Astrocyte (in vitro differentiated cells and primary cell): ENCODE results near the gene C19orf38. TPM values are rescaled to one million over a fixed set of nuclear protein-coding genes. Genes with fewer than 3 reads are reported as not detected.

Experiments used
- DNase-seq: peaks from one replicate; pipeline ENCODE4 v3.0.0-alpha.2; 2010; ENCODE audit warnings: low read depth
- FAIRE-seq: peaks from 2 replicates; lab custom pipeline; 2011; peaks lifted over from hg19 to GRCh38; lab: Jason Lieb, UNC
- H2AFZ ChIP-seq: 2 replicates; pipeline ENCODE4 v1.6.0; 2012; ENCODE audit warnings: low read depth, low read length, inconsistent platforms
- H3K27ac ChIP-seq: 2 replicates; pipeline ENCODE4 v1.5.1; 2011; ENCODE audit warnings: low read depth, low read length, inconsistent platforms
- H3K27me3 ChIP-seq: 2 replicates; pipeline ENCODE4 v1.6.0; 2011; ENCODE audit warnings: low read length, inconsistent platforms; ENCODE audit not compliant: insufficient read depth
- H3K36me3 ChIP-seq: 2 replicates; pipeline ENCODE4 v1.5.1; 2011; ENCODE audit warnings: low read length, inconsistent platforms; ENCODE audit not compliant: insufficient read depth
- H3K4me1 ChIP-seq: 2 replicates; pipeline ENCODE4 v1.5.1; 2011; ENCODE audit warnings: low read length, inconsistent platforms; ENCODE audit not compliant: insufficient read depth
- H3K4me2 ChIP-seq: 2 replicates; pipeline ENCODE4 v1.6.0; 2012; ENCODE audit warnings: low read length, inconsistent platforms
- H3K4me3 ChIP-seq: 2 replicates; pipeline ENCODE4 v1.5.1; 2011; ENCODE audit warnings: low read depth, mild to moderate bottlenecking, low read length, inconsistent platforms; ENCODE audit not compliant: insufficient read depth
- H3K79me2 ChIP-seq: 2 replicates; pipeline ENCODE4 v1.6.0; 2012; ENCODE audit warnings: mild to moderate bottlenecking, low read length, inconsistent platforms; ENCODE audit not compliant: insufficient read depth
- H3K9ac ChIP-seq: 2 replicates; pipeline ENCODE4 v1.6.0; 2012; ENCODE audit warnings: mild to moderate bottlenecking, low read length, inconsistent platforms
- H3K9me3 ChIP-seq: 2 replicates; pipeline ENCODE4 v1.5.1; 2012; ENCODE audit warnings: low read depth, mild to moderate bottlenecking, low read length, inconsistent platforms; ENCODE audit not compliant: insufficient read depth
- H4K20me1 ChIP-seq: 2 replicates; pipeline ENCODE4 v1.6.0; 2012; ENCODE audit warnings: low read length, inconsistent platforms; ENCODE audit not compliant: insufficient read depth
- H3K27ac Mint-ChIP-seq: one replicate; pipeline ENCODE4 v1.8.0; 2021; ENCODE audit warnings: mild to moderate bottlenecking, mixed read lengths; ENCODE audit not compliant: unreplicated experiment
- H3K27me3 Mint-ChIP-seq: one replicate; pipeline ENCODE4 v1.8.0; 2021; ENCODE audit warnings: low read depth, mixed read lengths; ENCODE audit not compliant: unreplicated experiment
- H3K36me3 Mint-ChIP-seq: one replicate; pipeline ENCODE4 v1.8.0; 2021; ENCODE audit warnings: low read depth, mixed read lengths; ENCODE audit not compliant: unreplicated experiment
- H3K4me1 Mint-ChIP-seq: one replicate; pipeline ENCODE4 v1.8.0; 2021; ENCODE audit warnings: low read depth, mixed read lengths; ENCODE audit not compliant: unreplicated experiment
- H3K4me3 Mint-ChIP-seq: one replicate; pipeline ENCODE4 v1.8.0; 2021; ENCODE audit warnings: mild to moderate bottlenecking, moderate library complexity, mixed read lengths; ENCODE audit not compliant: unreplicated experiment
- H3K9me3 Mint-ChIP-seq: one replicate; pipeline ENCODE4 v1.8.0; 2021; ENCODE audit warnings: mild to moderate bottlenecking, mixed read lengths; ENCODE audit not compliant: unreplicated experiment
- EZH2 ChIP-seq: IDR thresholded peaks from 2 replicates; pipeline ENCODE4 v1.6.1; 2012; ENCODE audit warnings: mild to moderate bottlenecking, low read length, inconsistent platforms; ENCODE audit not compliant: insufficient read depth
- total RNA-seq: library from RNA; stranded (reverse); gene quantifications from 2 replicates; pipeline ENCODE4 v1.2.1, GENCODE V29; 2021
- TF ChIP-seq, protein P1 (sequence below): IDR thresholded peaks from 2 replicates; pipeline ENCODE4 v1.5.1; 2011; ENCODE audit warnings: low read depth, mild to moderate bottlenecking, inconsistent platforms, low read length, moderate library complexity; ENCODE audit not compliant: insufficient read depth

Gene C19orf38
- total RNA-seq, 1 donor from 2014 or later = 0.23 TPM

DNA sequence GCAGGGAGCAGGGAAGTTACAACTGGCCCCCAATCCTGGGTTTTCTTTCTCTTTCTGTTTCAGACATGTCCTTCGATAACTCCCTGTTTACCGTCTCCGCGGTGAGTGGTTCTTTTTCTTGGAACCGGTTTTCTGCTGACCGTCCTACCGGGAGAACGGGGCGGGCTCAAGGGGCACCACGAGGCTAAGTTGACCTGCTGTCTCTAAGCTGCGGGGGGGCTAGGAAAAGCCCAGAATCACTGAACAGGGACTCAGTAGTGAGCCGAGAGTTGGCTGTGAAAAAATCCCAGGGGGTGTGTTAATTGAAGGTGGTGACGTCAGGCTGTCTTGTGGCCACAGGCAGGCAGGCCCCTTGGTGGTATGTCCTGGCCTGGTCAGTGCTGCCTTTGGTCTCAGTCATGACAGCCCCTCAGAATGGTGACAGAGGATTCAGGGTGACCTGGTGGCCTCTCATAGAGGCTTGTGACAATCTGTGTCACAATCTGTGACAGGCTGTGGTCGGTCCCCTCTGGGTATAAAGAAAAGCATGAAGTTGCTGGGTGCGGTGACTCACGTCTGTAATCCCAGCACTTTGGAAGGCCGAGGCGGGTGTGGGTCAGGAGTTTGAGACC is 15.0 kb downstream of the C19orf38 start:
- H3K4me1 Mint-ChIP-seq = peaks cover 6% of the 10 kb centered on the region
- peaks cover 1% of the 10 kb centered on the region for H3K36me3 Mint-ChIP-seq
- no peaks in the 10 kb centered on the region for H3K9me3 Mint-ChIP-seq
- no peaks in the 10 kb centered on the region for H3K9me3 ChIP-seq
- TF ChIP-seq, protein P1, sequence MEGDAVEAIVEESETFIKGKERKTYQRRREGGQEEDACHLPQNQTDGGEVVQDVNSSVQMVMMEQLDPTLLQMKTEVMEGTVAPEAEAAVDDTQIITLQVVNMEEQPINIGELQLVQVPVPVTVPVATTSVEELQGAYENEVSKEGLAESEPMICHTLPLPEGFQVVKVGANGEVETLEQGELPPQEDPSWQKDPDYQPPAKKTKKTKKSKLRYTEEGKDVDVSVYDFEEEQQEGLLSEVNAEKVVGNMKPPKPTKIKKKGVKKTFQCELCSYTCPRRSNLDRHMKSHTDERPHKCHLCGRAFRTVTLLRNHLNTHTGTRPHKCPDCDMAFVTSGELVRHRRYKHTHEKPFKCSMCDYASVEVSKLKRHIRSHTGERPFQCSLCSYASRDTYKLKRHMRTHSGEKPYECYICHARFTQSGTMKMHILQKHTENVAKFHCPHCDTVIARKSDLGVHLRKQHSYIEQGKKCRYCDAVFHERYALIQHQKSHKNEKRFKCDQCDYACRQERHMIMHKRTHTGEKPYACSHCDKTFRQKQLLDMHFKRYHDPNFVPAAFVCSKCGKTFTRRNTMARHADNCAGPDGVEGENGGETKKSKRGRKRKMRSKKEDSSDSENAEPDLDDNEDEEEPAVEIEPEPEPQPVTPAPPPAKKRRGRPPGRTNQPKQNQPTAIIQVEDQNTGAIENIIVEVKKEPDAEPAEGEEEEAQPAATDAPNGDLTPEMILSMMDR = no peak
- no peak for TF ChIP-seq EZH2
- peak; percentile 36 for DNase-seq
- H4K20me1 ChIP-seq = no peaks in the 10 kb centered on the region
- no peak overlapping the region for H3K27ac ChIP-seq
- H3K4me3 ChIP-seq = no peak overlapping the region
- no peaks in the 10 kb centered on the region for H3K27me3 Mint-ChIP-seq
- H3K4me2 ChIP-seq = peak overlapping the region; percentile 63
- H2AFZ ChIP-seq = peak overlapping the region; percentile 58
- no peaks in the 10 kb centered on the region for H3K4me1 ChIP-seq
- no peaks in the 10 kb centered on the region for H3K79me2 ChIP-seq
- no peaks in the 10 kb centered on the region for H3K27me3 ChIP-seq
- FAIRE-seq = no peak
- peak overlapping the region; percentile 70 for H3K27ac Mint-ChIP-seq
- H3K36me3 ChIP-seq = no peaks in the 10 kb centered on the region
- peak overlapping the region; percentile 33 for H3K9ac ChIP-seq
- H3K4me3 Mint-ChIP-seq = peak overlapping the region; percentile 46

DNA sequence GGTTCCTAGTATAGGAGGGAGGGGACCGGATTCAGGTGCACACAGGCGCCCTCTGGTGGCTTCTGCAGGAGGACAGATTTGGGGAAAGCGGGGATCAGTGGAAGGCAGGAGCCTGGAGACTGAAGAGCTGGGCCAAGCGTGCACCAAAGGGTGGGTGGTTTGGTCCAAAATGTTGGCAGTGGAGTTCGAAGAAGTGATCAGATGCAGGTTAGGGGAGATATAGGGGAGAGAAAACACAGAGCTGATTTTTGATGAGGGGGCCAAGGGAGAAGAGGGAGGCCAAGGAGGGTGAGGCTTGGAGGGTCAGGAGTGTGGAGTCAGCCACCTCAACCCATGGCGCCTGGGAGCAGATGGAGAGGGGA is 16.3 kb downstream of the C19orf38 start:
- no peaks in the 10 kb centered on the region for H3K9me3 ChIP-seq
- DNase-seq (peak; percentile 32), FAIRE-seq (no peak)
- H3K9me3 Mint-ChIP-seq = no peaks in the 10 kb centered on the region
- H3K27ac Mint-ChIP-seq = peak overlapping the region; percentile 45
- H3K4me1 ChIP-seq = no peaks in the 10 kb centered on the region
- no peaks in the 10 kb centered on the region for H4K20me1 ChIP-seq
- H3K4me3 ChIP-seq = no peak overlapping the region
- no peaks in the 10 kb centered on the region for H3K36me3 ChIP-seq
- no peaks in the 10 kb centered on the region for H3K79me2 ChIP-seq
- H3K9ac ChIP-seq = peak overlapping the region; percentile 33
- peak overlapping the region; percentile 68 for H2AFZ ChIP-seq
- TF ChIP-seq, protein P1 = peak; percentile 85
- no peak for TF ChIP-seq EZH2
- peaks cover 6% of the 10 kb centered on the region for H3K4me1 Mint-ChIP-seq
- no peaks in the 10 kb centered on the region for H3K27me3 Mint-ChIP-seq
- H3K27ac ChIP-seq = no peak overlapping the region
- H3K4me2 ChIP-seq = peak overlapping the region; percentile 68
- peaks cover 2% of the 10 kb centered on the region for H3K36me3 Mint-ChIP-seq
- peak overlapping the region; percentile 35 for H3K4me3 Mint-ChIP-seq
- no peaks in the 10 kb centered on the region for H3K27me3 ChIP-seq

DNA sequence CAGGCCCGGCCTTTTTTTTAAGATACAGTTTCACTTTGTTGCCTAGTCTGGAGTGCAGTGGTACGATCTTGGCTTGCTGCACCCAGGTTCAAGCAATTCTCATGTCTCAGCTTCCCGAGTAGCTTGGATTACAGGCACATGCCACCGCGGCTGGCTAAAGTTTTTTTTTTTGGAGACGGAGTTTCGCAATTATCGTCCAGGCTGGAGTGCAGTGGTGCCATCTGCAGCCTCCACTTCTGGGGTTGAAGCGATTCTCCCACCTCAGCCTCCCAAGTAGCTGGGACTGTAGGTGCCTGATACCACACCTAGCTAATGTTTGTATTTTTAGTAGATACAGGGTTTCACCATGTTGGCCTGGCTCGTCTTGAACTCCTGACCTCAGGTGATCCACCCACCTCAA is 18.3 kb downstream of the C19orf38 start:
- peaks cover 6% of the 10 kb centered on the region for H3K4me1 Mint-ChIP-seq

More for the DNA sequence above, 18.3 kb downstream of the C19orf38 start:
- Histone ChIP-seq H3K27me3 (no peaks in the 10 kb centered on the region), H3K9ac (no peak overlapping the region), H3K4me1 (peaks cover 4% of the 10 kb centered on the region), H3K4me3 (no peak overlapping the region), H3K27ac (no peak overlapping the region), H3K9me3 (no peaks in the 10 kb centered on the region), H4K20me1 (no peaks in the 10 kb centered on the region), H3K79me2 (no peaks in the 10 kb centered on the region), H3K4me2 (no peak overlapping the region), H2AFZ (no peak overlapping the region), H3K36me3 (no peaks in the 10 kb centered on the region)
- Mint-ChIP-seq H3K27ac (peak overlapping the region; percentile 34), H3K36me3 (peaks cover 2% of the 10 kb centered on the region), H3K9me3 (no peaks in the 10 kb centered on the region), H3K27me3 (no peaks in the 10 kb centered on the region), H3K4me3 (no peak overlapping the region)
- FAIRE-seq = no peak
- no peak for DNase-seq
- TF ChIP-seq, protein P1 = no peak
- no peak for TF ChIP-seq EZH2
